Measurements from ENCODE around the gene ARL5C. TPM values are rescaled to one million over a fixed set of nuclear protein-coding genes. Genes with fewer than 3 reads are reported as not detected.

Gene ARL5C
- total RNA-seq, 1 experiment from 2014 or later, result not detected

GRCh38 chr17:39141915-39142664 lies 23.9 kb downstream of the ARL5C start:
- ChIA-PET POLR2A (no interaction called here), CTCF (no interaction called here)

DNA sequence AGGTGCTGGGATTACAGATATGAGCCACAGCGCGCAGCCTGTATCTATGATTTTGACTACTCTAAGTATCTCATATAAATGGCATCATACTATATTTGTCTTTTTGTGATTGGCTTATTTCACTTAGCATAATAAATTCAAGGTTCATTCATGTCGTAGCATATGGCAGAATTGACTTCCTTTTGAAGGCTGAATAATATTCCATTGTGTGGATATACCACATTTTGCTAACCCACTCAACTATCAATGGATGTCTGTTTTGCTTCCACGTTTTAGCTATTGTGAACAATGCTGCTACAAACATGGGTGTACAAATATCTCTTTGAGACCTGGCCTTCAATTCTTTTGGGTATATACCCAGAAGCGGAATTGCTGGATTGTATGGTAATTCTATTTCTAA lies 24.7 kb downstream of the ARL5C start:
- no peak for TF ChIP-seq CTCF (IDR thresholded peaks at IDR 0.05; ENCODE audit: insufficient read depth in 1 of 2, low read depth in 1 of 2, low read length in 1 of 2, severe bottlenecking in 1 of 2, unreplicated experiment in 1 of 2)
- Mint-ChIP-seq H3K27ac (ENCODE audit: unreplicated experiment) (no peak overlapping the region), H3K36me3 (ENCODE audit: insufficient read depth, unreplicated experiment) (no peaks in the 10 kb centered on the region), H3K9me3 (ENCODE audit: unreplicated experiment) (no peaks in the 10 kb centered on the region), H3K27me3 (ENCODE audit: insufficient read depth, unreplicated experiment) (no peaks in the 10 kb centered on the region), H3K4me1 (ENCODE audit: low read depth, unreplicated experiment) (no peaks in the 10 kb centered on the region), H3K4me3 (ENCODE audit: unreplicated experiment) (no peak overlapping the region)
- no peak for DNase-seq
- no peaks in the 10 kb centered on the region for H3K4me1 ChIP-seq
- ChIA-PET POLR2A (no interaction called here), CTCF (no interaction called here)
- no peaks in the 10 kb centered on the region for H3K9me3 ChIP-seq
- H3K27me3 ChIP-seq (replicated peaks; ENCODE audit: control insufficient read depth, insufficient read depth, low read length), result no peaks in the 10 kb centered on the region
- intact Hi-C loops (cut with micrococcal nuclease; ENCODE audit: unreplicated experiment), result no loop called here
- no TSS peak for BruUV-seq (replicated peaks)
- H3K36me3 ChIP-seq (ENCODE audit: control insufficient read depth, insufficient read depth, low read length), result no peaks in the 10 kb centered on the region
- H3K4me3 ChIP-seq (ENCODE audit: low read depth, low read length), result no peak overlapping the region

More at GRCh38 chr17:39141915-39142664, 23.9 kb downstream of the ARL5C start:
- Mint-ChIP-seq H3K4me1 (ENCODE audit: low read depth, unreplicated experiment) (no peaks in the 10 kb centered on the region), H3K27ac (ENCODE audit: unreplicated experiment) (no peak overlapping the region), H3K36me3 (ENCODE audit: insufficient read depth, unreplicated experiment) (no peaks in the 10 kb centered on the region), H3K4me3 (ENCODE audit: unreplicated experiment) (no peak overlapping the region), H3K27me3 (ENCODE audit: insufficient read depth, unreplicated experiment) (no peaks in the 10 kb centered on the region), H3K9me3 (ENCODE audit: unreplicated experiment) (no peaks in the 10 kb centered on the region)
- BruUV-seq (replicated peaks), result no TSS peak
- Histone ChIP-seq H3K27me3 (replicated peaks; ENCODE audit: control insufficient read depth, insufficient read depth, low read length) (no peaks in the 10 kb centered on the region), H3K4me3 (ENCODE audit: low read depth, low read length) (no peak overlapping the region), H3K36me3 (ENCODE audit: control insufficient read depth, insufficient read depth, low read length) (no peaks in the 10 kb centered on the region), H3K4me1 (no peaks in the 10 kb centered on the region), H3K9me3 (no peaks in the 10 kb centered on the region)
- intact Hi-C loops (cut with micrococcal nuclease; ENCODE audit: unreplicated experiment), result no loop called here
- no peak for TF ChIP-seq CTCF (IDR thresholded peaks at IDR 0.05; ENCODE audit: insufficient read depth in 1 of 2, low read depth in 1 of 2, low read length in 1 of 2, severe bottlenecking in 1 of 2, unreplicated experiment in 1 of 2)
- no peak for DNase-seq

GRCh38 chr17:39139561-39139960 lies 26.4 kb downstream of the ARL5C start:
- TF ChIP-seq CTCF (IDR thresholded peaks at IDR 0.05; ENCODE audit: insufficient read depth in 1 of 2, low read depth in 1 of 2, low read length in 1 of 2, severe bottlenecking in 1 of 2, unreplicated experiment in 1 of 2), result no peak
- no peaks in the 10 kb centered on the region for H3K9me3 ChIP-seq
- DNase-seq, result no peak
- no TSS peak for BruUV-seq (replicated peaks)
- no peak overlapping the region for H3K4me3 Mint-ChIP-seq (ENCODE audit: unreplicated experiment)
- no peak overlapping the region for H3K27ac Mint-ChIP-seq (ENCODE audit: unreplicated experiment)
- no peak overlapping the region for H3K4me3 ChIP-seq (ENCODE audit: low read depth, low read length)
- no peaks in the 10 kb centered on the region for H3K4me1 Mint-ChIP-seq (ENCODE audit: low read depth, unreplicated experiment)
- no peaks in the 10 kb centered on the region for H3K36me3 Mint-ChIP-seq (ENCODE audit: insufficient read depth, unreplicated experiment)
- H3K9me3 Mint-ChIP-seq (ENCODE audit: unreplicated experiment), result no peaks in the 10 kb centered on the region
- H3K27me3 ChIP-seq (replicated peaks; ENCODE audit: control insufficient read depth, insufficient read depth, low read length), result no peaks in the 10 kb centered on the region
- no peaks in the 10 kb centered on the region for H3K36me3 ChIP-seq (ENCODE audit: control insufficient read depth, insufficient read depth, low read length)
- H3K27me3 Mint-ChIP-seq (ENCODE audit: insufficient read depth, unreplicated experiment), result no peaks in the 10 kb centered on the region
- CTCF ChIA-PET, result no interaction called here
- intact Hi-C loops (cut with micrococcal nuclease; ENCODE audit: unreplicated experiment), result no loop called here
- POLR2A ChIA-PET, result no interaction called here
- H3K4me1 ChIP-seq, result no peaks in the 10 kb centered on the region

Measured in Caco-2 (cell line).